Pancreas (tissue), 10 donors: ENCODE measurements around the gene TCERG1L. TPM values are rescaled to one million over a fixed set of nuclear protein-coding genes. Genes with fewer than 3 reads are reported as not detected.

ENCODE experiments used
- ATAC-seq, 4 donors: fragments of 200-7000 bp; cut with Tn5 transposase; one replicate each; pipeline versions ENCODE4 v1.8.0 to v1.9.1; 2020; ENCODE audit warnings: mild to moderate bottlenecking in 4 of 4, moderate library complexity in 4 of 4
- DNase-seq, 6 donors: peaks; one replicate each; pipeline ENCODE4 v3.0.0-alpha.2; 2020
- FAIRE-seq: peaks from 2 replicates; lab custom pipeline; 2012; peaks lifted over from hg19 to GRCh38; lab: Jason Lieb, UNC
- H3K27ac ChIP-seq, 4 donors: fragments of 200-600 bp; sonication (generic); 1 replicate in 3 of 4; 2 replicates in 1 of 4; pipeline versions ENCODE4 v1.5.0 to v1.8.0; 2020
- H3K27me3 ChIP-seq, 4 donors: fragments of 200-600 bp; one replicate each; pipeline ENCODE4 v1.8.0; 2021
- H3K36me3 ChIP-seq, 3 donors: fragments of 200-600 bp; sonication (generic) in 1 of 3; one replicate each; pipeline versions ENCODE4 v1.5.0 to v1.8.0; 2020 to 2021
- H3K4me1 ChIP-seq, 3 donors: fragments of 200-600 bp; one replicate each; pipeline ENCODE4 v1.8.0; 2021
- H3K4me3 ChIP-seq, 4 donors: fragments of 200-600 bp; sonication (generic) in 2 of 4; one replicate each; pipeline versions ENCODE4 v1.5.0 to v1.8.0; 2020 to 2021
- H3K9me3 ChIP-seq, 4 donors: fragments of 200-600 bp; one replicate each; pipeline ENCODE4 v1.8.0; 2021
- CTCF ChIP-seq, 4 donors: fragments of 200-600 bp; sonication (generic) in 3 of 4; IDR thresholded peaks; one replicate each; pipeline versions ENCODE4 v1.5.0 to v1.8.0; 2021; ENCODE audit warnings: antibody characterized with exemption in 4 of 4
- WGBS, 2 donors: extraction: QIAGEN DNeasy Blood & Tissue Kit; methylation state at CpG; one replicate each; pipeline ENCODE4 v1.1.7; 2013; 5-methylcytosine and 5-hydroxymethylcytosine counted together
- intact Hi-C, 3 donors: fragments of 100-400 bp; cut with DNase I; formaldehyde crosslinking; loops; one replicate each; pipeline versions ENCODE4 v1.11.1 to v1.14.2; 2022
- polyA plus RNA-seq, 2 donors: library from polyadenylated mRNA; stranded (reverse); fragments of 200-250 nt; gene quantifications; one replicate each; pipeline ENCODE4 v1.2.3, GENCODE V29; 2013
- total RNA-seq, 6 donors: library from RNA; stranded (reverse); fragmentation: NEBNext Ultra II Directional in 4 of 6; extraction: Animal tissue kit (Norgen Biotek cat#: 25700) in 4 of 6; gene quantifications; one replicate each; pipeline versions ENCODE4 v1.2.1 to v1.2.4, GENCODE V29; 2021 to 2023
- donor health status: healthy with polysubstance abuse.
- donor health status: DM: no; HTN: no; CAD: no; lungs with moderate emphysema.
- donor health status: DM: no; HTN: no; CAD: no.
- donor health status: control.
- donor health status: control.
- donor health status: Bipolar disorder and iron deficiency.
- donor health status: DM: yes; HTN: yes; CAD: no.
- donor health status: DM: no; HTN: no; CAD: no.
- donor health status: DM: no; HTN: no; CAD: no.
- donor health status: DM: yes; HTN: yes; CAD: no.

The TCERG1L gene
- total and polyA plus RNA-seq, 8 donors, result 0.09 to 1.9 (median 0.40) TPM

DNA sequence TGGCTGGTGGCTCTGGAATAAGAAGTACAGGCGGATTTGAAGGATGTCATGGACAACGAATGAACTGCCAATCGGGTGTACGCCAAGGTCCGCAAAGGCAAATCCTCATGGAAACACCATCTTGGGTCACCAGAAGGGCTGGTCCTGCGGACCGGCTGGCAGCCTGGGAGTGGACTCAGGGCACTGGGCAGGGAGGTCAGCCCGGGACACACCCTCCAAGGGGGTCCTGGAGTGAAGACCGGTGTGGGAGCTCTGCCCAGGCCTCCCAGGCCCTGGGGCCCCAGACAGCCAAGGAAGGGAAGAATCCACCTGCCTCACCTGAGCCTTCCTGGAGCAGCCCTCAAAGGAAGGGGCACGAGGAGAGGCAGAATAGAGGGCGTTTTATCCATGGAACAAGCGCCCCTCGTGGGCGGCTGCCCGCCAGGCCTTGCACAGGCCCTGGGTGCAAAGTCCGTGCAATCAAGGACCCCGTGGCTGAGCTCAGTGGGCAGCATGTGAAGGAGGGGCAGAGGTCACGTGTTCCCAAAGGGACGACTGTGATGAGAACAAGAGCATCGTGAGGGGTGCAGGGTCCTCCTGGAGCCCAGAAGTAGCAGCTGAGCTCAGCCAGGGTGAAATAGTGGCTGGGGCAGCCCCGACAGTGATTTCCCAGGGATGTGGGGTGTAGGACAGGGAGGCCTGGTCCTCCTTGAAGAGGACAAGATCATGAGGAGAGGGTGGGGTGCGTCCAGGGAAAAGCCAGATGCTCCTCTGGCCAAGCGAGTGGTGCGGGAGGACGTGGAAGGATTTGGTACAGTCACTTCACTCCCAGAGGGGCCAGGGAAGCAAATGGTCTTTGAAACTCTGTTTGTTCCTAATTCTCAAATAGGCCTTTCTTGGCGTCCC lies 105.2 kb downstream of the TCERG1L start:
- ATAC-seq, result no peak
- H3K4me3 ChIP-seq, result no peak overlapping the region
- no peaks in the 10 kb centered on the region for H3K36me3 ChIP-seq
- no peak for FAIRE-seq
- H3K27me3 ChIP-seq, result no peaks in the 10 kb centered on the region
- WGBS, 2 donors, result 64 to 77% methylated on average over 26 of the region's 26 CpGs
- peak in 2 of 6 donors; percentile 1 to 31 for DNase-seq
- no peak for TF ChIP-seq CTCF (IDR thresholded peaks at IDR 0.05)
- no peaks in the 10 kb centered on the region for H3K4me1 ChIP-seq
- intact Hi-C loops, result no loop called here
- no peaks in the 10 kb centered on the region for H3K9me3 ChIP-seq
- H3K27ac ChIP-seq, result no peak overlapping the region

GRCh38 chr10:131205556-131205955 lies 106.0 kb downstream of the TCERG1L start:
- DNase-seq (peak in 2 of 6 donors; percentile 2 to 24), FAIRE-seq (no peak), ATAC-seq (no peak)
- TF ChIP-seq CTCF (IDR thresholded peaks at IDR 0.05), result no peak
- no peaks in the 10 kb centered on the region for H3K27me3 ChIP-seq
- no peak overlapping the region for H3K4me3 ChIP-seq
- intact Hi-C loops, result no loop called here
- no peak overlapping the region for H3K27ac ChIP-seq
- H3K36me3 ChIP-seq, result no peaks in the 10 kb centered on the region
- 72 to 83% methylated on average over 9 of the region's 9 CpGs for WGBS, 2 donors
- H3K4me1 ChIP-seq, result no peaks in the 10 kb centered on the region
- H3K9me3 ChIP-seq, result no peaks in the 10 kb centered on the region

DNA sequence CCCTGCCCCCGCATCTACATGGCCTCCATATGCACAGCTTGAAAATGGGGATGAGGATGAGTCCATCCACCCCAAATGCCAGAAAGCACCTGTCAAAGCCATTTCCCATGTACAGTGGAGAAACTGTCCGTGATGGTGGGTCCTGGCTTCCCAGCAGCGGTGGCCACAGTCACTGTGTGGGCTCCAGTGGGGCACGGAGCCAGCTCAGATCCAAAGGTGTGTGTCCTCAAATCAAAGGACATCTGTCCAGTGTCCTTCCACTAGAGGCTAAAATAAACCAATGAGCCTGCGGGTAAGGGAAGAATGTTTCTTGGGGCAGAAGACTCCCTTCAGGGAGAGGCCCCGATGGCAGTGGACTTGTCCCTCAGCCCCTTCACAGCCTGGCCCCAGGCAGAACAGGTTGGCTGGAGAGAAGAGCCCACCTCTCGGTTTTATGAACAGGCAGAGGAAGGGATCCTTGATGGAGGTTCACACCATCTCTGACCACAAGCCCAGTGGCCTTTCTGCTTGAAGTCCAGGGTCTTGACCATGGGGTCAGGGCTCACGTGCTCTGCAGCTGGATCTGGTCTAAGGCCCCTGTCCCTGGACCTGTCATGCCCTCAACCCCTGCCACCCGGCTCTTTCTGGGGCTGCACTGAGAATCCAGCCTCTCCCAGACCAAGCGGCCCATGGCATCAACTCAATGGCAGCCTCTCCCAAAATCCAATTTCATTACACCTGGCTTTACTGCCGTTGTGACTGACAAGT lies 106.9 kb downstream of the TCERG1L start:
- TF ChIP-seq CTCF (IDR thresholded peaks at IDR 0.05), result no peak
- 73 to 81% methylated on average over 11 of the region's 11 CpGs for WGBS, 2 donors
- Histone ChIP-seq H3K4me1 (no peaks in the 10 kb centered on the region), H3K36me3 (no peaks in the 10 kb centered on the region), H3K27ac (no peak overlapping the region), H3K9me3 (no peaks in the 10 kb centered on the region), H3K4me3 (no peak overlapping the region), H3K27me3 (no peaks in the 10 kb centered on the region)
- intact Hi-C loops, result no loop called here
- DNase-seq (peak in 2 of 6 donors; percentile 3 to 24), FAIRE-seq (no peak), ATAC-seq (no peak)

GRCh38 chr10:131203456-131204357 lies 107.8 kb downstream of the TCERG1L start:
- H3K27ac ChIP-seq, result no peak overlapping the region
- H3K4me3 ChIP-seq, result no peak overlapping the region
- WGBS, 2 donors, result 85 to 87% methylated on average over 22 of the region's 22 CpGs
- FAIRE-seq (no peak), DNase-seq (peak in 2 of 6 donors; percentile 2 to 38), ATAC-seq (no peak)
- no peaks in the 10 kb centered on the region for H3K4me1 ChIP-seq
- TF ChIP-seq CTCF (IDR thresholded peaks at IDR 0.05), result no peak
- no peaks in the 10 kb centered on the region for H3K9me3 ChIP-seq
- H3K36me3 ChIP-seq, result no peaks in the 10 kb centered on the region
- intact Hi-C loops, result no loop called here
- no peaks in the 10 kb centered on the region for H3K27me3 ChIP-seq
